GM18951 (cell line): ENCODE results near the gene TBX4.

Experiments
- POLR2A ChIP-seq: IDR thresholded peaks from 4 replicates; pipeline ENCODE4 v1.6.1; 2011; ENCODE audit warnings: mild to moderate bottlenecking; ENCODE audit not compliant: insufficient read length, insufficient read depth; ENCODE audit errors: extremely low read depth
- in situ Hi-C: fragments of 300-500 bp; cut with MboI; formaldehyde crosslinking; loops from one replicate; pipeline ENCODE4 v1.12.0; 2022; ENCODE audit warnings: low sequenced_read_pairs, mixed read lengths, inconsistent platforms; ENCODE audit not compliant: unreplicated experiment

TBX4 gene

DNA sequence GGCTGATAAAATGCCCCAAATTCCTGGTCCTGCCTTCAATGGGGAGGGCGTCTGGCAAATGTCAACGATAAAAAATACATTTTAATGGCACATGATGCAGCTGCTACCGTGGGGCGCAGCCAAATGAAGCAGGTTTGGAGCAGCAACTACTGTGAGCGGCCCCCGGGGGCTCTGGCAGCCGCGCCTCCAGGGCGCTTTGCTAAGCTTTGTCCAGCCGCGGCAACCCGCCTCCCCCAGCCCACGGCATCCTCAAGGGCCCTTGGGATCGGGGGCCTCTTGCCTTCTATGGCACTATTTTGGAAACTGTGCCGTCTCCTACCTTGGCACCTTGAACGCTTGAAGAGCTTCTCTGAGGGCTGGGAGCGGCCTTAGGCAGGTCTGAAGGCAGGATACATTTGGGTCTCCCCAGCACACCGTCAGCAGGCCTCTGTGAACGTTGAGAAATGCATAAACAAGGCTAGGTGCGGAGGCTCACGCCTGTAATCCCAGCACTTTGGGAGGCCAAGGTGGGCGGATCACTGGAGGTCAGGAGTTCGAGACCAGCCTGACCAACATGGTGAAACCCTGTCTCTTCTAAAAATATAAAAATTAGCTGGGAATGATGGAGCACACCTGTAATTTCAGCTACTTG, 25.1 kb downstream of the TBX4 start:
- no peak for TF ChIP-seq POLR2A
- in situ Hi-C loops = no loop called here

DNA sequence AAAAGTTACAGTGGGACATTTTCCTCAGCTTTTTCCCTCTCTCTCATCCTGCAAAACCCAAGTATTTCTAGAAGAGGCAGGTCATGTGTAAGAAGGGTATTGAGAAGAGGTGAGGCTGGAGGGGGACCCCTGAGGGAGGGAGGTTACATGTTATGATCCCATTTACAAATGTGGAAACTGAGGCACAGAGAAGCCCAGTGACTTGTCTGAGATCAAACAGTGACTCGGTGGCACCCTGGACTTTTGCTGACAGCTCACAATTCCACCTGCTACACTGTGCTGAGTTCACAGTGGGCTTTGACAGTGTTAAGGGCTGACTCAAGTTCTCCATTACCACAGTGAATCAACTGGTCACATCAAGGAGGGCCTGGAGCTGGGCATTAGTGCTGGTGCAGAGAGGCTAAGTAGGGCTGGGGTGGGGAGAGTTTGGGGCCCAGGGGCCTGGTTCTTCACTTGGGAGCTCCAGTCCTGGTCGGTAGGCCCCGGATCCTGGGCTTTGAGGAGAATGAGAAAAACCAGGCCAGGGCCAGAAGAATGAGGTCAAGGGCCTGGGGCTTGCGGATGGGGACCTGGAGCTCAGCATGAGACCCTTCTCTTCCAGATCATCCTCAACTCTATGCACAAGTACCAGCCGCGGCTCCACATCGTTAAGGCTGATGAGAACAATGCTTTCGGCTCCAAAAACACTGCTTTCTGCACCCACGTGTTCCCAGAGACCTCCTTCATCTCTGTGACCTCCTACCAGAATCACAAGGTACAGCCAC, 26.0 kb downstream of the TBX4 start:
- no peak for TF ChIP-seq POLR2A
- in situ Hi-C loops = no loop called here

GRCh38 chr17:61478790-61479492, 26.7 kb downstream of the TBX4 start:
- in situ Hi-C loops = no loop called here
- no peak for TF ChIP-seq POLR2A

GRCh38 chr17:61479493-61480413, 27.5 kb downstream of the TBX4 start:
- in situ Hi-C loops = no loop called here
- no peak for TF ChIP-seq POLR2A

GRCh38 chr17:61480414-61480807, 28.2 kb downstream of the TBX4 start:
- in situ Hi-C loops = no loop called here
- no peak for TF ChIP-seq POLR2A

DNA sequence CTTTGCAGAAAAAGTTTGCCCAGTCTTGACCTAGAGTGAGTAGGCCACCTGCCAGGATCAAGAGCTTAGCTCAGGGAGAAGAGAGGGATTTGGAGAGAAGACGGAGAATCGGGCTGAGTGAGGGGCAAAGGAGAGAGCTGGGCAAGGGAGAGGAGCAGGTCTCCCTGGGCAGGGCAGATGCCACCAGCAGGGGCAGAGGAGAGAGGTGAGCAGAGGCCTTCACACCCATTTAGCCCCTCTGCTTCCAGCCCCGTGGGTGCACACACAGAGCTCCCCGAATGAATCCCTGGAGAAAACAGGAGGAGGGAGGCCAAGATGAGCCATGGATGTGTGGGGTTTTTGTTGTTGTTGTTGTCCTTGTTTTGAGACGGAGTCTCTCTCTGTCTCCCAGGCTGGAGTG, 29.2 kb downstream of the TBX4 start:
- TF ChIP-seq POLR2A = no peak
- in situ Hi-C loops = no loop called here

DNA sequence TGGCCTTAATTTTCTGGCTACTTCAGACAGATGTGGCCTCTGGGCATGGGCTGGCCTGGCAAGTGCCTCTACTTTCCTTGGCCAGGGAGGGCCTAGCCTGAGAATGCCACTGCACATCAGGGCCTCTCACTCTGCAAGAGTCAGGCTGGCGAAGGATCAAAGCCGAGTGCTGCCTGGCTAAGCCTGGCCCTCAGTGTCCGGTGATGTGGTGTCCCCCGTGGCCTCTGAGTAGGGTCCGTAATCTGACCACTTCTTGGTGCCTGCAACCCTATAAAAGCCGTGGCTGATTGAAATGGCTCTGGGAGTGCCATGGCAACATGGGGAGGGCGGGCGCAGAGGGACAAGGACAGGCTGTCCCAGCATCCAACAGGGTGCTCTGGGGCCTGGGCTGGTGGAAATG, 30.2 kb downstream of the TBX4 start:
- in situ Hi-C loops = no loop called here
- TF ChIP-seq POLR2A = no peak

DNA sequence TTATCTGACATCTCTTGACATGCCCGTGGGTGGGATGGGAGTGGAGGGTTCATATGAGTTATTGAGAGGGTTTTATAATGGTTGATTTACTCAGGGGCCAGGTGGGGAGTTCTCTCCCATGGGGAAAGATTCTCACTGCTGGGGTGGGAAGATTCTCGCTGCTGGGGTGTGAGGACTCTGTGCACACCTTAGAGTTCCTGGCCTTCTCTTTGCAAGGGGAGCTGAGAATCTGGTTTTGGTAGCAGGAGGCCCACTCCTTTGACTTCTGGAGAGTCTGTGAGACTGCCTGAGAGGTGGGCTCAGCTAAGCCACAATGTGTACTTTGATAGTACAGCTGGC, 31.5 kb downstream of the TBX4 start:
- in situ Hi-C loops = no loop called here
- no peak for TF ChIP-seq POLR2A

DNA sequence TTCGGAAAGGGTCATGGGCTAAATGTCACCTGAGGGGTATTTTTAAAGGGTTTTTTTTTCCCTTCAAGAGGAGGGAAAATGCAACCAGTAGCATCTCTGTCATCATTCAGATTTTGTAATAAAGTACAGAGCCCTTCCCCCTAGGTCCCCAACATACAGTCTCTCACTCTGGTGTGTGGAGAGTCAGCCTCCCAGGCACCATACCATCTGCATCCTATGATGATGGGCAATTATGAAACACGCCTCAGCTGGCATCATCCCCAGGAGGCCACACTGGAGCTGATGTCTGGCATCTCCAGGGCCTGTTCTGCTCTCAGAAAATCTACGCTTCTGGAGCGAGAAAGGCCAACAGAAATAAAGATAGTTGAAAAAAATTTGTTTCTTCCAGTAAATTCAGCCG, 32.0 kb downstream of the TBX4 start:
- in situ Hi-C loops = no loop called here
- no peak for TF ChIP-seq POLR2A

- in situ Hi-C loops = no loop called here
Observed at GRCh38 chr17:61485067-61485775, 33.0 kb downstream of the TBX4 start.

GRCh38 chr17:61486135-61487120, 34.2 kb downstream of the TBX4 start:
- TF ChIP-seq POLR2A = no peak

More at GRCh38 chr17:61485067-61485775, 33.0 kb downstream of the TBX4 start:
- no peak for TF ChIP-seq POLR2A

More at GRCh38 chr17:61486135-61487120, 34.2 kb downstream of the TBX4 start:
- in situ Hi-C loops = no loop called here
